Tibial nerve (tissue), 4 donors: ENCODE data around the gene SNAPIN. TPM values are rescaled to one million over a fixed set of nuclear protein-coding genes. Genes with fewer than 3 reads are reported as not detected.

Experiments
- DNase-seq, 2 donors: peaks; one replicate each; pipeline ENCODE4 v3.0.0-alpha.2; 2019; ENCODE audit warnings: low spot score in 2 of 2
- H3K27ac ChIP-seq, 4 donors: fragments of 200-600 bp; sonication (generic) in 3 of 4; one replicate each; pipeline ENCODE4 v1.5.1; 2017 to 2019; ENCODE audit warnings: mild to moderate bottlenecking in 1 of 4
- H3K27me3 ChIP-seq, 2 donors: fragments of 200-600 bp; sonication (generic) in 1 of 2; one replicate each; pipeline versions ENCODE4 v1.5.1 to v1.6.0; 2017 to 2019
- H3K36me3 ChIP-seq, 3 donors: fragments of 200-600 bp; sonication (generic); one replicate each; pipeline ENCODE4 v1.5.1; 2018 to 2019
- H3K4me1 ChIP-seq, 4 donors: fragments of 200-600 bp; sonication (generic) in 3 of 4; one replicate each; pipeline ENCODE4 v1.5.1; 2017 to 2019
- H3K4me3 ChIP-seq, 4 donors: fragments of 200-600 bp; sonication (generic) in 3 of 4; one replicate each; pipeline ENCODE4 v1.5.1; 2017 to 2019; ENCODE audit warnings: mild to moderate bottlenecking in 1 of 4, moderate library complexity in 1 of 4
- H3K9me3 ChIP-seq, 4 donors: fragments of 200-600 bp; sonication (generic) in 3 of 4; one replicate each; pipeline ENCODE4 v1.5.1; 2017 to 2019
- EP300 ChIP-seq, 2 donors: sonication (generic); formaldehyde crosslinking; IDR thresholded peaks; one replicate each; pipeline ENCODE4 v1.6.1; 2017; ENCODE audit warnings: antibody characterized with exemption in 2 of 2, mild to moderate bottlenecking in 1 of 2
- POLR2A ChIP-seq, 2 donors: fragments of 450-650 bp; IDR thresholded peaks; one replicate each; pipeline ENCODE4 v1.6.1; 2017; ENCODE audit warnings: antibody characterized with exemption in 2 of 2, mild to moderate bottlenecking in 2 of 2, moderate library complexity in 2 of 2
- WGBS, 2 donors: methylation state at CpG; one replicate each; pipeline ENCODE4 v1.1.5; 2018; 5-methylcytosine and 5-hydroxymethylcytosine counted together
- total RNA-seq, 4 donors: library from RNA; depleted of rRNA; stranded (reverse); fragments of >200 nt; gene quantifications; one replicate each; pipeline ENCODE4 v1.1.0, GENCODE V29; 2016
- TF ChIP-seq, protein P1 (sequence below), 5 experiments: fragments of 200-600 bp in 3 of 5; fragments of 450-650 bp in 2 of 5; sonication (generic) in 3 of 5; IDR thresholded peaks; one replicate each; pipeline ENCODE4 v1.5.1; 2016 to 2019; ENCODE audit warnings: antibody characterized with exemption in 5 of 5, mild to moderate bottlenecking in 3 of 5, moderate library complexity in 2 of 5

SNAPIN gene
- total RNA-seq, 4 donors from 2014 or later, result 34.1 to 59.9 (median 43.7) TPM

GRCh38 chr1:153687346-153688125 lies 29.0 kb downstream of the SNAPIN start:
- Histone ChIP-seq H3K27me3 (no peaks in the 10 kb centered on the region), H3K9me3 (no peaks in the 10 kb centered on the region), H3K27ac (no peak overlapping the region), H3K36me3 (peaks cover 0 to 6% (median 0%) of the 10 kb centered on the region in 3 donors), H3K4me1 (peaks cover 0 to 4% (median 0%) of the 10 kb centered on the region in 4 donors), H3K4me3 (no peak overlapping the region)
- no peak for DNase-seq
- TF ChIP-seq POLR2A (IDR thresholded peaks at IDR 0.05) (no peak), EP300 (IDR thresholded peaks at IDR 0.05) (no peak)
- TF ChIP-seq, protein P1, sequence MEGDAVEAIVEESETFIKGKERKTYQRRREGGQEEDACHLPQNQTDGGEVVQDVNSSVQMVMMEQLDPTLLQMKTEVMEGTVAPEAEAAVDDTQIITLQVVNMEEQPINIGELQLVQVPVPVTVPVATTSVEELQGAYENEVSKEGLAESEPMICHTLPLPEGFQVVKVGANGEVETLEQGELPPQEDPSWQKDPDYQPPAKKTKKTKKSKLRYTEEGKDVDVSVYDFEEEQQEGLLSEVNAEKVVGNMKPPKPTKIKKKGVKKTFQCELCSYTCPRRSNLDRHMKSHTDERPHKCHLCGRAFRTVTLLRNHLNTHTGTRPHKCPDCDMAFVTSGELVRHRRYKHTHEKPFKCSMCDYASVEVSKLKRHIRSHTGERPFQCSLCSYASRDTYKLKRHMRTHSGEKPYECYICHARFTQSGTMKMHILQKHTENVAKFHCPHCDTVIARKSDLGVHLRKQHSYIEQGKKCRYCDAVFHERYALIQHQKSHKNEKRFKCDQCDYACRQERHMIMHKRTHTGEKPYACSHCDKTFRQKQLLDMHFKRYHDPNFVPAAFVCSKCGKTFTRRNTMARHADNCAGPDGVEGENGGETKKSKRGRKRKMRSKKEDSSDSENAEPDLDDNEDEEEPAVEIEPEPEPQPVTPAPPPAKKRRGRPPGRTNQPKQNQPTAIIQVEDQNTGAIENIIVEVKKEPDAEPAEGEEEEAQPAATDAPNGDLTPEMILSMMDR (IDR thresholded peaks at IDR 0.05), result no peak
- 80 to 91% methylated on average over 15 to 16 of the region's 16 CpGs for WGBS, 2 donors

DNA sequence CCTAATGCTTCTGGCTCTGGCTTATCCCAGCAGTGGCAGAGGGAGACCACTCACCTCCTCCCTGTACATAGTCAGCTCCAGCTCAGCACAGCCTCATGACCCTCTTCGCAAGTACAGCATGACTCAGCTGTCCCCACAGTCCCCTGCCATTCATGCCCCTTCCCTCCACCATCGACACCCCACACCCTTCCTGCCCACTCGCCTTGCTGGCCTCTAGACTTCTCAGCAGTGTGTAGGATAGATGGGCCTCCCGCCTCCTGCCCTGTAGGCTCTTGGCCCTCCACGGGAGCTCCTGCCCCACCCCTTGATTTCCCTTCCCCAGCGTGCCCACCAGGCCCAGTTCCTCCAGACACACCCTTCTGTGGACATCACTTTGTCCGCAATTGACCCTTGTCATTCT lies 29.8 kb downstream of the SNAPIN start:
- no peak overlapping the region for H3K27ac ChIP-seq
- peaks cover 0 to 6% (median 0%) of the 10 kb centered on the region in 3 donors for H3K36me3 ChIP-seq
- TF ChIP-seq POLR2A (IDR thresholded peaks at IDR 0.05) (no peak), EP300 (IDR thresholded peaks at IDR 0.05) (no peak)
- TF ChIP-seq, protein P1 (IDR thresholded peaks at IDR 0.05), result no peak
- H3K27me3 ChIP-seq, result no peaks in the 10 kb centered on the region
- H3K9me3 ChIP-seq, result no peaks in the 10 kb centered on the region
- 70 to 82% methylated on average over 7 of the region's 7 CpGs for WGBS, 2 donors
- no peak for DNase-seq
- H3K4me1 ChIP-seq, result peaks cover 0 to 4% (median 0%) of the 10 kb centered on the region in 4 donors
- no peak overlapping the region for H3K4me3 ChIP-seq

DNA sequence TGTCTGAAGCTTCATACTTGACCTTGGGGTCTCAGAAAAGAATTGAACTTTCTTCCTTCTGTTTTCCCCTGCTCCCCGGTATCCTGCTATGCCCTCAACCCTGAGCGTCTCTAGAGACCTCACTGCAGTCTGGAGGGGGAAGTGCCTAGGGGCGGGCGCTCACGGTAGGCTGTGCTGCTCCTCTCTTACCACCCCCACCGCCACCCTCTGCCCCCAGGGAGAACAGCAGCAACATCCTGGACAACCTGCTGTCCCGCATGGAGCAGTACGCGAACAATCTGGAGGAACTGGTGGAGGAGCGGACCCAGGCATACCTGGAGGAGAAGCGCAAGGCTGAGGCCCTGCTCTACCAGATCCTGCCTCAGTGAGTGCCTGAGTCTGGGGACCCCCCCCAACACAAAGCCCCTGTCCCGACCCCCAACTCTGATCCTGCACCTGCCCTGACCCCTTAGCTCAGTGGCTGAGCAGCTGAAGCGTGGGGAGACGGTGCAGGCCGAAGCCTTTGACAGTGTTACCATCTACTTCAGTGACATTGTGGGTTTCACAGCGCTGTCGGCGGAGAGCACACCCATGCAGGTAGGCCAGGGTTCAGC lies 30.3 kb downstream of the SNAPIN start:
- 85 to 86% methylated on average over 17 to 18 of the region's 18 CpGs for WGBS, 2 donors
- DNase-seq, result no peak
- H3K36me3 ChIP-seq, result peaks cover 0 to 9% (median 0%) of the 10 kb centered on the region in 3 donors
- no peaks in the 10 kb centered on the region for H3K9me3 ChIP-seq
- no peak for TF ChIP-seq POLR2A (IDR thresholded peaks at IDR 0.05)
- TF ChIP-seq, protein P1 (IDR thresholded peaks at IDR 0.05), result no peak
- no peak for TF ChIP-seq EP300 (IDR thresholded peaks at IDR 0.05)
- no peak overlapping the region for H3K27ac ChIP-seq
- H3K27me3 ChIP-seq, result no peaks in the 10 kb centered on the region
- H3K4me3 ChIP-seq, result no peak overlapping the region
- H3K4me1 ChIP-seq, result peaks cover 0 to 4% (median 0%) of the 10 kb centered on the region in 4 donors

DNA sequence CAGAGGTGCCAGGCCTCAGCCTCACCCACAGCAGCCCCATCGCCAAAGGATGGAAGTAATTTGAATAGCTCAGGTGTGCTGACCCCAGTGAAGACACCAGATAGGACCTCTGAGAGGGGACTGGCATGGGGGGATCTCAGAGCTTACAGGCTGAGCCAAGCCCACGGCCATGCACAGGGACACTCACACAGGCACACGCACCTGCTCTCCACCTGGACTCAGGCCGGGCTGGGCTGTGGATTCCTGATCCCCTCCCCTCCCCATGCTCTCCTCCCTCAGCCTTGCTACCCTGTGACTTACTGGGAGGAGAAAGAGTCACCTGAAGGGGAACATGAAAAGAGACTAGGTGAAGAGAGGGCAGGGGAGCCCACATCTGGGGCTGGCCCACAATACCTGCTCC lies 35.0 kb downstream of the SNAPIN start:
- no peaks in the 10 kb centered on the region for H3K27me3 ChIP-seq

More for the DNA sequence above, 35.0 kb downstream of the SNAPIN start:
- no peak for TF ChIP-seq POLR2A (IDR thresholded peaks at IDR 0.05)
- TF ChIP-seq, protein P1 (IDR thresholded peaks at IDR 0.05), result no peak
- TF ChIP-seq EP300 (IDR thresholded peaks at IDR 0.05), result no peak
- no peaks in the 10 kb centered on the region for H3K9me3 ChIP-seq
- H3K4me1 ChIP-seq, result peaks cover 0 to 18% (median 4%) of the 10 kb centered on the region in 4 donors
- 67 to 92% methylated on average over 4 of the region's 4 CpGs for WGBS, 2 donors
- H3K27ac ChIP-seq, result no peak overlapping the region
- no peak overlapping the region for H3K4me3 ChIP-seq
- H3K36me3 ChIP-seq, result peaks cover 0 to 9% (median 0%) of the 10 kb centered on the region in 3 donors
- DNase-seq, result no peak
